AML-193 (cell line): Measurements from ENCODE around the gene COL25A1.
"Not testable (repeated sequence)": the region's sequence is repeated elsewhere in the genome, so short reads cannot be mapped to it uniquely, and the experiment has no call there.

ENCODE experiments used
- DNase-seq, 2 experiments: peaks; one replicate each; lab custom pipeline; 2025; lab: John Stamatoyannopoulos, UW

COL25A1 gene

GRCh38 chr4:109049926-109050325 is 252.5 kb downstream of the COL25A1 start:
- DNase-seq, result no peak

- no peak for DNase-seq
These were observed 255.8 kb downstream of the COL25A1 start for GRCh38 chr4:109046471-109047201.

- DNase-seq, result no peak
These were observed 258.0 kb downstream of the COL25A1 start for GRCh38 chr4:109044431-109044830.

- no peak for DNase-seq
These were observed 259.2 kb downstream of the COL25A1 start for GRCh38 chr4:109043286-109043685.

GRCh38 chr4:109041463-109042360 is 260.7 kb downstream of the COL25A1 start:
- DNase-seq, result no peak

- DNase-seq, result no peak
These were observed 262.0 kb downstream of the COL25A1 start for GRCh38 chr4:109040441-109040840.

GRCh38 chr4:109037026-109037425 is 265.4 kb downstream of the COL25A1 start:
- DNase-seq, result no peak

- no peak for DNase-seq
These were observed 268.5 kb downstream of the COL25A1 start for GRCh38 chr4:109033993-109034392.

GRCh38 chr4:109032671-109033070 is 269.8 kb downstream of the COL25A1 start:
- DNase-seq, result no peak

GRCh38 chr4:109029987-109030386 is 272.5 kb downstream of the COL25A1 start:
- no peak for DNase-seq

- DNase-seq, result no peak
These were observed 275.4 kb downstream of the COL25A1 start for GRCh38 chr4:109027016-109027500.

- no peak for DNase-seq
These were observed 275.9 kb downstream of the COL25A1 start for GRCh38 chr4:109026588-109026987.

- no peak for DNase-seq
These were observed 276.9 kb downstream of the COL25A1 start for GRCh38 chr4:109025471-109026076.

- no peak for DNase-seq
These were observed 279.5 kb downstream of the COL25A1 start for GRCh38 chr4:109022961-109023360.

- DNase-seq, result not testable (repeated sequence)
These were observed 280.8 kb downstream of the COL25A1 start for GRCh38 chr4:109021630-109022029.

GRCh38 chr4:109020861-109021260 is 281.6 kb downstream of the COL25A1 start:
- no peak for DNase-seq

- DNase-seq, result no peak
These were observed 286.3 kb downstream of the COL25A1 start for GRCh38 chr4:109016200-109016599.

GRCh38 chr4:109015413-109015810 is 287.0 kb downstream of the COL25A1 start:
- no peak for DNase-seq

- DNase-seq, result no peak
These were observed 287.7 kb downstream of the COL25A1 start for GRCh38 chr4:109014593-109015412.

- no peak for DNase-seq
These were observed 290.1 kb downstream of the COL25A1 start for GRCh38 chr4:109012286-109012880.
